GM12892 (cell line): ENCODE measurements around the gene SUSD5.

ENCODE experiments used
- POLR2A ChIP-seq: IDR thresholded peaks from 2 replicates; pipeline ENCODE4 v1.6.1; 2011; ENCODE audit warnings: low read depth, low read length, control low read depth
- POLR2AphosphoS5 ChIP-seq: IDR thresholded peaks from 2 replicates; pipeline ENCODE4 v1.6.1; 2011; ENCODE audit warnings: low read depth, low read length, control low read depth

- TF ChIP-seq POLR2A: no peak
- TF ChIP-seq POLR2AphosphoS5: no peak
Observed at GRCh38 chr3:33125840-33126239, 92.8 kb downstream of the SUSD5 start.
